GM10266 (cell line): ENCODE data around the gene SECISBP2.

Experiments
- DNase-seq: peaks from one replicate; pipeline ENCODE4 v3.0.0; 2012; ENCODE audit errors: extremely low spot score
- CTCF ChIP-seq: IDR thresholded peaks from 2 replicates; pipeline ENCODE4 v1.5.1; 2012; ENCODE audit warnings: mild to moderate bottlenecking, low read depth; ENCODE audit not compliant: control insufficient read depth, insufficient read depth; ENCODE audit errors: missing control alignments

Gene SECISBP2

DNA sequence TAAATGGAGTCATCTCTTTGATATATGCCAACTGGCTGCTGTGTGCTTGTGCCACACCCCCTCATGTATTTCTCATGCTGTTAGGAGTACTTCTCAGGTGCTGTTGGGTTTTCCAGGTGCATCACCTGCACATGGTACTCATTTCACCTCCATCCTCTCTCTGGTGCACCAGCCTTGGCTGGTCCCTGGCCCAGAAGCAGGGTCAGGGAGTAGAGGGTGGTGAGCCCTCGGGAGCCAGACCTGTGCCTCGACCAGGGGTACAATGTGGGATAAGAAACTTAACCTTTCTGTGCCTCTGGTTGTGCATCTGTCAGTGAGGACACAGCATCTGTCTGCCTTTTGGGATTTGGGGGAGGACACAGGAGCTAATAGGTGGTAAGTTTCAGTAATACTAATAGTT lies 38.5 kb downstream of the SECISBP2 start:
- no peak for TF ChIP-seq CTCF
- no peak for DNase-seq

- no peak for DNase-seq
- TF ChIP-seq CTCF, result no peak
These were observed 39.3 kb downstream of the SECISBP2 start for GRCh38 chr9:89357331-89358197.

GRCh38 chr9:89358376-89358916 lies 40.1 kb downstream of the SECISBP2 start:
- DNase-seq, result no peak
- TF ChIP-seq CTCF, result no peak

DNA sequence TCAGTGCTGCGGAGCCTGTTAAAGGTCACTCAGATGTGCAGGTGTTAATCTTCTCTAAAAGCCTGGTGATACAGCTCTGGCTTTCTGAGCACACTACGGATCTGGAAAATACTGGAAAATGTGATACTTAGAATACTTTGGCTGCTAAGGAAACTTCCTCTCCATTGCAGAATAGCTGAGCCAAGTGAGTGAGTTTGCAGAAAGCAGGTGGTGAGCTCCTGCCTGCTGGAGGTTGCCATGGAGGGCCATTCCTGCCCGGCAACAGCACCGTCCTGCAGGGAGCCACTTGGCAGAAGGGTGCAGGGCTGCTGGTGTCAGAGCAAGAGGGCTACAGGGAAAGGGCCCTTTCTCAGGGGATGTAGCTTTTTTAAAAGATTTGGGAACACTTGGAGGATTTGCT lies 40.7 kb downstream of the SECISBP2 start:
- no peak for DNase-seq

DNA sequence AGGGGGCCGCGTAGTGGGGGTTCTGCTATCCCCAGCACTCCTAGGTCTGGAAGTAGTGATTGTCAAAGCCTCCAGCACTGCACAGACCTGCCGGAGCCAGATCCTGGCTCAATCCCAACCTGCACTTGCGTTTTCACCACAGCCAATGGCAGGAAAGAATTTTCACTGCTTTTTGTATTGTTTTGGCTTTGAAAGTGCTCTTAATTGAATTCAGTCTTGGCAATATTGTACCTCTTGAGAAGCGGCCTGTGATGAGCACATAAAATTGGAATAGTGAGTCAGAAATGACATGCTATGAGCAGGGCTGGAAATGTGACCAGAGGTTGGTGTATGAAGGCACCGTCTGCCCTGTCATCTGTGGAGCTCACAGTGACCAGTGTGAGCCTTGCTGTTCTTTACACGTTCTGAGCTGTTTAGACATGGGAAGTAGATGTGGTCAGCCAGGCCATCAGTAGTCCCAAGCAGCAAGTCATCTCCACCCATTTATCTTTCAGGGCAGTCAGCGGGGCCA lies 41.5 kb downstream of the SECISBP2 start:
- TF ChIP-seq CTCF, result no peak
- no peak for DNase-seq

More for the DNA sequence above, 40.7 kb downstream of the SECISBP2 start:
- TF ChIP-seq CTCF, result no peak

GRCh38 chr9:89360465-89360864 lies 42.2 kb downstream of the SECISBP2 start:
- no peak for TF ChIP-seq CTCF
- DNase-seq, result no peak

- TF ChIP-seq CTCF, result no peak
- no peak for DNase-seq
These were observed 42.7 kb downstream of the SECISBP2 start for GRCh38 chr9:89361031-89361430.
